HG02798 (cell line): Measurements from ENCODE around the gene ARHGAP15.

ENCODE experiments used
- ATAC-seq: cut with Tn5 transposase; IDR thresholded peaks from one replicate; pipeline ENCODE4 v1.9.1; 2021; ENCODE audit warnings: mild to moderate bottlenecking; ENCODE audit not compliant: unreplicated experiment, poor library complexity

Gene ARHGAP15

DNA sequence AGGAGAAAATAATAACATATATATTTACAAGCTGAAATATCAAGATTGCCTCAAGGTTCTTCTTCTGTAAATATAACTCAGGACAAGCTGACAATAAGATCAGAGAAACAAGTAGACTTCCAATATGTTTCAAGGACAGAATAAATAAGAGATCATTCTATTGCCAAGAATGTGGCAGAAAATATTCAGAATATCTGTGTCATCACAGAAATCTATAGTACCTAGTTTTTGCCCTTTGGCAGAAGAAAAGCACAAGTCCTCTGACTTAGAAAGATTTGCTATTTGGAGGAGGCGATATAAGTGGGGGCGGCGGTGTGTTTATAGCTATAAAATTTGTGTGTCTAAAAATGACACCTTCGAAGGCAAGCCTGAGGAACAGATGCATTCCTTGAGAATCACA, 34.3 kb downstream of the ARHGAP15 start:
- no peak for ATAC-seq

- no peak for ATAC-seq
Measured at GRCh38 chr2:143165291-143165690, 36.1 kb downstream of the ARHGAP15 start.

- no peak for ATAC-seq
Measured at GRCh38 chr2:143169105-143169504, 39.9 kb downstream of the ARHGAP15 start.

GRCh38 chr2:143171817-143172216, 42.6 kb downstream of the ARHGAP15 start:
- no peak for ATAC-seq

GRCh38 chr2:143175438-143175837, 46.2 kb downstream of the ARHGAP15 start:
- ATAC-seq = no peak

- ATAC-seq = peak; percentile 39
Measured at GRCh38 chr2:143176606-143177005, 47.4 kb downstream of the ARHGAP15 start.

- ATAC-seq = peak; percentile 97
Measured at GRCh38 chr2:143177096-143177786, 48.0 kb downstream of the ARHGAP15 start.

DNA sequence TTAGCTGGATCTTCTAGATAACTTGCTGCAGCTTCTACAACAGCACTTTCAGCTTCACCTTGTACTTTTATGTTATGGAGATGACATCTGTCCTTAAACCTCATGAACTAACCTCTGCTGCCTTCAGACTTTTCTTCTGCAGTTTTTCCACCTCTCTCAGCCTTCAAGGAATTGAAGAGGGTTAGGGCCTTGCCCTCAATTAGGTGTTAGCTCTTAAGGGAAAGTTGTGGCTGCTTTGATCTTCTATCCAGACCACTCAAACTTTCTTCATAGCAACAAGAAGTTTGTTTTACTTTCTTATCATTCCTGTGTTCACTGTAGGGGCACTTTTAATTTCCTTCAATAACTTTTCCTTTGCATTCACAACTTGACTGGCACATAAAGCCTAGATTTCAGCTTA, 52.3 kb downstream of the ARHGAP15 start:
- no peak for ATAC-seq

DNA sequence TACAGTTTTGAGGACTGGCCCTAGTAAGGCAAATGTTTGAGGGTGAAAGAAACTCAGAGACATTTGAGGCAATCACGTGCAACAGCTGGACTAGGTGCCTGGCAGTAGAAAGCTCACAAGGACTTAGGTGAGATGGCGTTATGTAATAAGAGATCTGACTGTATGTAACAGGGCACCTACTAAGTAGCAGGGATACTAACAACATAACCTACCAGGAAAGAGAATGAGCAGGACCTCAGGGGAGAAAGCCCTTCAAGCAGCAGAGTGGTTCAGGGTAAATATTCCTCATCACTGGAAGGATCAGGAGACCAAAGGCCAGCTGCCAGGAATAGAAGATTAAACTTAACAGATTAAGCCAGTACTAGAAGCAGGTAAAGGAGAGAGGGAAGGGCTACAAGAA, 53.4 kb downstream of the ARHGAP15 start:
- no peak for ATAC-seq

- peak; percentile 87 for ATAC-seq
Measured at GRCh38 chr2:143183804-143184463, 54.7 kb downstream of the ARHGAP15 start.

DNA sequence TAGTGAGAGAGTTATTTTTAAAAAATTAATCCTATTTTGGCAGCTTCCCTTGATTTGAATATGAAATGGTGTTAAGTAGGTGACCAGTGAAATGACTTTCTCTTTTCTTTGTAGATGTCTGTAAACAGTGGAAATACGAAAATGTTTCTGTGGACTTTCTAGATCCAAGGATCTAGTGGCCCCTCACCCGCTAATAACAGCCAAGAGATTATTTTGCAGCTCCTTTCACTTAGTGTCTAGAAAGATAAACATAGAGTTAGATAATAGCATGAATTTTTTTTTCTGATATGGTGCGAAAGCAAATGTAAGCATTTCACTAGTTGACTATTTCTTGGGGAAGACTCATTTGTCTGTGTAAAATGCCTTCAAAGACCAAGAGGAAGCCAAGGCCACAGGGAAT, 57.7 kb downstream of the ARHGAP15 start:
- ATAC-seq = no peak

GRCh38 chr2:143190431-143190830, 61.2 kb downstream of the ARHGAP15 start:
- ATAC-seq = no peak

DNA sequence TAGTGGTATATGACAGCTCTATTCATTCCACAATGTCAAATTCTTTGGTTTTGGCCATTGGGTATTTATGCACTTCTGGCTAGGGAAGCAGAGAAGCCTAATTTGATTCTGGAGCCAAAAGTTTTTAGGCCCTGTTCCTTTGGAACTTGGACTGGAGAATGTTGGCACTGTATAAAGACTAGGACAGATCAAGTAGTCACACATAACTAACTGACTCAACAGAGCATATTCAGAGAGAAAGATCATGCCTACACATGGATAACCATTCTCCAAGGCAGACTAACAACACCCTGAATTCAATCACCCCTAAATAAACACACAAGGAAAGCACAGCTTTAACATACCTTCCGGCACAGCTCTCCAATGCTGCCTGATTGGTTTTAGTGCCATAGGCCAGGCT, 62.9 kb downstream of the ARHGAP15 start:
- ATAC-seq = no peak

DNA sequence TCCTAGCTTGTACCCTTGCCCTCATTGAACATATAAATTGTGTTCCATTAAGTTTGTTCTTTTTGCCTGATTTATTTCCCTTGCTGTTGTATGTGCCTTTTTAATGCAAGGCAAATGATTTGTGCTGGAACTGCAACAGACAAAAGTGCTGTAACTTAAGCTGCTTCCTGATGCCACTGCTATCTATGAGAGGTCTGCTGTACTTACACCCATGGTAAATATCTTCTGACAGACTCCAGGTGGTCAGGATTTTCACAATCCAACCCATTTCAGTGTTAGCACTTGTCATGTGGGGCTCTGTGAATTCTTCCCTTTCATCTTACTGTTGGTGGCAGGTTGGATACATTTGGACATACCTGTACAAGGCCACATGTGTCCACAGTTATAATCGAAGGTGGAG, 63.5 kb downstream of the ARHGAP15 start:
- ATAC-seq = no peak

GRCh38 chr2:143193121-143193520, 63.9 kb downstream of the ARHGAP15 start:
- ATAC-seq = no peak

- no peak for ATAC-seq
Measured at GRCh38 chr2:143195511-143195910, 66.3 kb downstream of the ARHGAP15 start.

- ATAC-seq = no peak
Measured at GRCh38 chr2:143204062-143204461, 74.8 kb downstream of the ARHGAP15 start.

- ATAC-seq = peak; percentile 87
Measured at GRCh38 chr2:143205106-143205764, 76.0 kb downstream of the ARHGAP15 start.

GRCh38 chr2:143209570-143210445, 80.6 kb downstream of the ARHGAP15 start:
- ATAC-seq = no peak

DNA sequence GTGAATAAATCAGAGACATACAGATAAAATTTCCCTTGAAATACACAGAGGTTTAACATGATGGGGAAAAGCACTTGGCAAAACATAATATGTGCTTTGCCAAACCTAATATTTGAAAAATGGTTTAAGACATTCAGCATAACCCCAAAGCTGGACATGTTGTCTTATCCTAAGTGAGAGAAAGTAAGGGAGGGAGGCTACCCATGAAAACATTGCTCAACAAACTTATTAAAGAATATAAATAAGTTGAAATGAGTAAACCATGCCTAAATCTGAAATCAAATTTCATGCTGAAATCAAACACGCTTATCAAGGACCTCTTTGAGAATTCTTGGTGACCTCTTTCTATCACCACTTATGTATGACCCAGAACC, 81.2 kb downstream of the ARHGAP15 start:
- ATAC-seq = no peak
